ENCODE data around the gene NSF. TPM values are rescaled to one million over a fixed set of nuclear protein-coding genes. Genes with fewer than 3 reads are reported as not detected.

NSF gene
- total RNA-seq, 1 donor from 2014 or later: 21.9 TPM

DNA sequence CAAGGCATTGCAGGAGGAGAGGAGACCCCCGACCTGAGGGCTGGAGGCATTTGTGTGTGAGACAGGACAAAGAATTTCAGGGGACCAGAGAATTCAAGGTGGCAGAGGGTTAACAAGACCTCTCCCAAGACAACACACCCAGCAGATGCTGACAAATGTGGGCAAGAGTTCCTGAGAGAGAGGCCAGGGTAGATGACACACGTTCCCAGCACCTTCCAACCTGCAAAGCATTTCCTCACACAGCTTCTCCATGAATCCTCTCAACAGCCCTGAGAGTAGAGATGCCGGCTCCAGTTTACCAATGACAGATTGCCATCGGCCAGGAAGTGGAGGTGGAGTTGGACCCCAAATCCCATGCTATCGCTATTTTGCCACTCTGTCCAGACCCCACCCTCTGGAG, 203.1 kb downstream of the NSF start:
- Histone ChIP-seq H3K4me3 (ENCODE audit: low read depth, low read length) (no peak overlapping the region), H3K27me3 (ENCODE audit: control insufficient read depth, insufficient read depth, low read length) (peaks cover 3% of the 10 kb centered on the region), H3K36me3 (ENCODE audit: control insufficient read depth, insufficient read depth, low read length) (no peaks in the 10 kb centered on the region)
- DNase-seq (ENCODE audit: low read depth) (no peak), FAIRE-seq (no peak)
- no peak for TF ChIP-seq CTCF (IDR thresholded peaks at IDR 0.05; ENCODE audit: insufficient read depth, low read length, severe bottlenecking)

GRCh38 chr17:46794318-46794717, 203.8 kb downstream of the NSF start:
- no peaks in the 10 kb centered on the region for H3K36me3 ChIP-seq (ENCODE audit: control insufficient read depth, insufficient read depth, low read length)
- DNase-seq (ENCODE audit: low read depth) (no peak), FAIRE-seq (no peak)
- TF ChIP-seq CTCF (IDR thresholded peaks at IDR 0.05; ENCODE audit: insufficient read depth, low read length, severe bottlenecking): no peak
- H3K4me3 ChIP-seq (ENCODE audit: low read depth, low read length): no peak overlapping the region
- peaks cover 3% of the 10 kb centered on the region for H3K27me3 ChIP-seq (ENCODE audit: control insufficient read depth, insufficient read depth, low read length)

DNA sequence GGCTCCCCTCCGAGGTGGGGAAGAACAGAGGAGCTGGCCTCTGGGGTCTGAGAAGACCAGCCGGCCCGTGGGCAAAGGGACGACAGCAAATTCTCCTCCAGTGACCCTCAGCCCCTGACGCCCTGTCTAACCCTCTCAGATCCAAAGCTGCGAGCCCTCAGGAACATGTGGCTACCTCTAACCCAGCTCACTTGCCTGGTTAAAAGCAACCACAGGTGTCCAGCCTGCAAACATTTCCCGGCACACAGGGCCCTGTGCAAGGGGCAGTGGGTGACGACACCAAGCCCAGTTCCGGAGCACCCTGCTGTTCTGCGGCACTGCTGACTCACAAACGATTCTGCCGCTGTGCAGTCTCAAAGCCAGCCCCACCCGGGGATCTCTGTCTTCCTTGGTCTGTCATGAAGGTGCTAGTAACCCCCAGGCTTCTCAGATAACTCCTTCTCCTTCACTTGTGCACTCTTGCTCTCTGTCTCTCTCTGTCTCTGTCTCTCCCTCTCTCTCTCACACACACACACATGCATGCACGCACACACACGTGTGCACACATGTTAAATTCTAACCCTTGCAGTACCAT, 205.0 kb downstream of the NSF start:
- Histone ChIP-seq H3K36me3 (ENCODE audit: control insufficient read depth, insufficient read depth, low read length) (no peaks in the 10 kb centered on the region), H3K27me3 (ENCODE audit: control insufficient read depth, insufficient read depth, low read length) (peaks cover 1% of the 10 kb centered on the region), H3K4me3 (ENCODE audit: low read depth, low read length) (no peak overlapping the region)
- FAIRE-seq (no peak), DNase-seq (ENCODE audit: low read depth) (no peak)
- no peak for TF ChIP-seq CTCF (IDR thresholded peaks at IDR 0.05; ENCODE audit: insufficient read depth, low read length, severe bottlenecking)

DNA sequence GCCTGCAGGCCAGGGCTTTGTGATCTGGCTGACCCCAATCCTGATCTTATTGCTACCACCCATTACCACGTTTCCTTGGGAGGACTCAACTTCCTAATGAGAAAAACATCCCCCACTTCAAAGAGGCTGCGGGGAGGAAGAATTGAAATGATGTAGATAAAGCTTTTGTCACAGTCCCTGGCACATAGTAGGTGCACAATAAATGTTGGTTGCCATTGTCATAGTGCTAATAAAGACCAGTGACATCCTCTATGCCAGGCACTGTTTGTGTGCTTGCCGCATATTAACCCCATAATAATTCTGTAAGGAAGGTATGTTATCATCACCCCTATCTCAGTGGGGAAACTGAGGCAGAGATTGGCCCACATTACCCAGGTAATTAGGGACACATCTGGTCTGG, 205.6 kb downstream of the NSF start:
- FAIRE-seq: no peak
- no peak for DNase-seq (ENCODE audit: low read depth)
- no peaks in the 10 kb centered on the region for H3K36me3 ChIP-seq (ENCODE audit: control insufficient read depth, insufficient read depth, low read length)
- H3K27me3 ChIP-seq (ENCODE audit: control insufficient read depth, insufficient read depth, low read length): peaks cover 1% of the 10 kb centered on the region
- TF ChIP-seq CTCF (IDR thresholded peaks at IDR 0.05; ENCODE audit: insufficient read depth, low read length, severe bottlenecking): no peak
- no peak overlapping the region for H3K4me3 ChIP-seq (ENCODE audit: low read depth, low read length)

- Histone ChIP-seq H3K4me3 (ENCODE audit: low read depth, low read length) (no peak overlapping the region), H3K27me3 (ENCODE audit: control insufficient read depth, insufficient read depth, low read length) (peaks cover 1% of the 10 kb centered on the region), H3K36me3 (ENCODE audit: control insufficient read depth, insufficient read depth, low read length) (no peaks in the 10 kb centered on the region)
- DNase-seq (ENCODE audit: low read depth) (no peak), FAIRE-seq (no peak)
- no peak for TF ChIP-seq CTCF (IDR thresholded peaks at IDR 0.05; ENCODE audit: insufficient read depth, low read length, severe bottlenecking)
These were observed 206.1 kb downstream of the NSF start for GRCh38 chr17:46796524-46796923.

DNA sequence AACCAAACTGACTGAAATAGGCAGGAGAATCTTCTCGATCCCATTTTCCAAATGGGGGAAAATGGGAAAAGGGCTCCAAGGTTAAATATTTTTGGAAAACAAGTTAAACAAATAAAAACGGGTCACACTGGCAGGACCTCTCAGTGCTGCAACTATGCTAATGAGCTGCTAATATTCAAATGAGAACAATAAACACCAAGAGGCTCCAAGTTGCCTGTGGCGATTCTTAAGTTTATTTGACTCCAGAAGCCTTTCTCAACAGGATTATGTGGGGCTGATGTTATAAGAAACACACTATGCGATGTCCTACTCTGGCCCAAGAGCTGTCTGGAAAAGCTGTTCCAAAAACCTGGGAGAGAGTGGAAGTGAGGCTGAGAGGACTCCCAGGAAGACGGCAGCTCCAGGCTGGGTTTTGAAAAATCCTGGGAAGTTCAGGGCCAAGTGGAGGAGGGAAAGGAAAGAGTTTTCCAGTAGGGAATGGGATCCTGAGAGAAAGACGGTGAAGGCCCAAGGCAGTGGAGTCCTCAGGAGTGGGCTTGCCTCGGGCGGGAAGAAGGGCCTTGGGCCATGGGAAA, 206.6 kb downstream of the NSF start:
- H3K27me3 ChIP-seq (ENCODE audit: control insufficient read depth, insufficient read depth, low read length): peaks cover 1% of the 10 kb centered on the region
- H3K4me3 ChIP-seq (ENCODE audit: low read depth, low read length): no peak overlapping the region
- DNase-seq (ENCODE audit: low read depth) (no peak), FAIRE-seq (no peak)
- TF ChIP-seq CTCF (IDR thresholded peaks at IDR 0.05; ENCODE audit: insufficient read depth, low read length, severe bottlenecking): no peak
- no peaks in the 10 kb centered on the region for H3K36me3 ChIP-seq (ENCODE audit: control insufficient read depth, insufficient read depth, low read length)

Measured in bronchial epithelial cell (primary cell).